Measurements from ENCODE around the gene MAP1B. TPM values are rescaled to one million over a fixed set of nuclear protein-coding genes. Genes with fewer than 3 reads are reported as not detected.
A peak's percentile ranks its signal among the peaks of the same experiment; 100 is the strongest.

The MAP1B gene
- total and polyA plus RNA-seq, 4 donors = 0.58 to 5.0 (median 2.1) TPM

- H3K9ac ChIP-seq (ENCODE audit: low read depth in 1 of 2, low read length in 2 of 2) = no peak overlapping the region
- no peak for TF ChIP-seq ZBTB33 (IDR thresholded peaks at IDR 0.05)
- no peak for TF ChIP-seq RXRA (IDR thresholded peaks at IDR 0.05)
- TF ChIP-seq EGR1 (IDR thresholded peaks at IDR 0.05; ENCODE audit: low read depth in 2 of 2) = no peak
- TF ChIP-seq TAF1 (conservative IDR thresholded peaks at IDR 0.05) = no peak
- TF ChIP-seq HNF4A (conservative IDR thresholded peaks at IDR 0.05) = no peak
- no peak for TF ChIP-seq JUND (IDR thresholded peaks at IDR 0.05)
- TF ChIP-seq FOXA2 (IDR thresholded peaks at IDR 0.05) = no peak
- TF ChIP-seq SP1 (IDR thresholded peaks at IDR 0.05) = no peak
- TF ChIP-seq, protein P1, sequence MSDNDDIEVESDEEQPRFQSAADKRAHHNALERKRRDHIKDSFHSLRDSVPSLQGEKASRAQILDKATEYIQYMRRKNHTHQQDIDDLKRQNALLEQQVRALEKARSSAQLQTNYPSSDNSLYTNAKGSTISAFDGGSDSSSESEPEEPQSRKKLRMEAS (IDR thresholded peaks at IDR 0.05) = no peak
- peaks cover 0 to 3% (median 0%) of the 10 kb centered on the region in 4 donors for H3K27me3 ChIP-seq (ENCODE audit: control insufficient read depth in 4 of 4, insufficient read depth in 4 of 4, low read length in 3 of 4)
- H3K9me3 ChIP-seq (ENCODE audit: control insufficient read depth in 4 of 4, low read length in 3 of 4) = no peaks in the 10 kb centered on the region
- H3K27ac ChIP-seq (ENCODE audit: low read depth in 1 of 2, low read length in 2 of 2) = no peak overlapping the region
- H3K4me1 ChIP-seq (ENCODE audit: control insufficient read depth in 4 of 4, insufficient read depth in 4 of 4, low read length in 3 of 4) = no peaks in the 10 kb centered on the region
- WGBS = 56% methylated on average over 15 of the region's 15 CpGs
- H3K4me3 ChIP-seq (ENCODE audit: low read depth in 1 of 3, low read length in 3 of 3) = no peak overlapping the region
- DNase-seq (ENCODE audit: low spot score) = peak; percentile 66
- no peaks in the 10 kb centered on the region for H3K36me3 ChIP-seq (ENCODE audit: control insufficient read depth in 4 of 4, insufficient read depth in 3 of 4, low read depth in 1 of 4, low read length in 3 of 4)
Measured at GRCh38 chr5:72166070-72166979, 59.0 kb downstream of the MAP1B start.

- peaks cover 0 to 3% (median 0%) of the 10 kb centered on the region in 4 donors for H3K27me3 ChIP-seq (ENCODE audit: control insufficient read depth in 4 of 4, insufficient read depth in 4 of 4, low read length in 3 of 4)
- no peak overlapping the region for H3K4me3 ChIP-seq (ENCODE audit: low read depth in 1 of 3, low read length in 3 of 3)
- WGBS = 81% methylated on average over 1 of the region's 1 CpG
- H3K4me1 ChIP-seq (ENCODE audit: control insufficient read depth in 4 of 4, insufficient read depth in 4 of 4, low read length in 3 of 4) = no peaks in the 10 kb centered on the region
- DNase-seq (ENCODE audit: low spot score) = no peak
- H3K9me3 ChIP-seq (ENCODE audit: control insufficient read depth in 4 of 4, low read length in 3 of 4) = no peaks in the 10 kb centered on the region
- TF ChIP-seq, protein P1 (IDR thresholded peaks at IDR 0.05) = no peak
- TF ChIP-seq REST (IDR thresholded peaks at IDR 0.05) (no peak), ZBTB33 (IDR thresholded peaks at IDR 0.05) (no peak), RAD21 (IDR thresholded peaks at IDR 0.05) (no peak), YY1 (IDR thresholded peaks at IDR 0.05) (no peak), GABPA (IDR thresholded peaks at IDR 0.05 in 1 of 2, conservative IDR thresholded peaks at IDR 0.05 in 1 of 2) (no peak), FOXA1 (IDR thresholded peaks at IDR 0.05) (no peak), RXRA (IDR thresholded peaks at IDR 0.05) (no peak), NR2F2 (IDR thresholded peaks at IDR 0.05) (no peak), FOXA2 (IDR thresholded peaks at IDR 0.05) (no peak), HNF4A (conservative IDR thresholded peaks at IDR 0.05) (no peak), HNF4G (IDR thresholded peaks at IDR 0.05) (no peak), TAF1 (conservative IDR thresholded peaks at IDR 0.05) (no peak), EGR1 (IDR thresholded peaks at IDR 0.05; ENCODE audit: low read depth in 2 of 2) (no peak), JUND (IDR thresholded peaks at IDR 0.05) (no peak), ATF3 (IDR thresholded peaks at IDR 0.05) (no peak), SP1 (IDR thresholded peaks at IDR 0.05) (no peak)
- TF ChIP-seq, protein P2, sequence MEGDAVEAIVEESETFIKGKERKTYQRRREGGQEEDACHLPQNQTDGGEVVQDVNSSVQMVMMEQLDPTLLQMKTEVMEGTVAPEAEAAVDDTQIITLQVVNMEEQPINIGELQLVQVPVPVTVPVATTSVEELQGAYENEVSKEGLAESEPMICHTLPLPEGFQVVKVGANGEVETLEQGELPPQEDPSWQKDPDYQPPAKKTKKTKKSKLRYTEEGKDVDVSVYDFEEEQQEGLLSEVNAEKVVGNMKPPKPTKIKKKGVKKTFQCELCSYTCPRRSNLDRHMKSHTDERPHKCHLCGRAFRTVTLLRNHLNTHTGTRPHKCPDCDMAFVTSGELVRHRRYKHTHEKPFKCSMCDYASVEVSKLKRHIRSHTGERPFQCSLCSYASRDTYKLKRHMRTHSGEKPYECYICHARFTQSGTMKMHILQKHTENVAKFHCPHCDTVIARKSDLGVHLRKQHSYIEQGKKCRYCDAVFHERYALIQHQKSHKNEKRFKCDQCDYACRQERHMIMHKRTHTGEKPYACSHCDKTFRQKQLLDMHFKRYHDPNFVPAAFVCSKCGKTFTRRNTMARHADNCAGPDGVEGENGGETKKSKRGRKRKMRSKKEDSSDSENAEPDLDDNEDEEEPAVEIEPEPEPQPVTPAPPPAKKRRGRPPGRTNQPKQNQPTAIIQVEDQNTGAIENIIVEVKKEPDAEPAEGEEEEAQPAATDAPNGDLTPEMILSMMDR (IDR thresholded peaks at IDR 0.05; ENCODE audit: low read depth, low read length, missing input control) = no peak
- no peak overlapping the region for H3K27ac ChIP-seq (ENCODE audit: low read depth in 1 of 2, low read length in 2 of 2)
- no peak overlapping the region for H3K9ac ChIP-seq (ENCODE audit: low read depth in 1 of 2, low read length in 2 of 2)
- H3K36me3 ChIP-seq (ENCODE audit: control insufficient read depth in 4 of 4, insufficient read depth in 3 of 4, low read depth in 1 of 4, low read length in 3 of 4) = no peaks in the 10 kb centered on the region
Measured at GRCh38 chr5:72167257-72167656, 60.0 kb downstream of the MAP1B start.
